Gastrocnemius medialis (tissue), 4 donors: Measurements from ENCODE around the gene EGLN2. TPM values are rescaled to one million over a fixed set of nuclear protein-coding genes. Genes with fewer than 3 reads are reported as not detected.
"Not testable (repeated sequence)": the region's sequence is repeated elsewhere in the genome, so short reads cannot be mapped to it uniquely, and the experiment has no call there.

Experiments
- ATAC-seq, 2 donors: fragments of 150-250 bp; one replicate each; pipeline ENCODE4 v1.9.1; 2016
- DNase-seq, 2 donors: peaks; one replicate each; pipeline ENCODE4 v3.0.0-alpha.2; 2019
- H3K27ac ChIP-seq, 4 donors: fragments of 200-600 bp; sonication (generic); 1 replicate in 1 of 4; 2 replicates in 3 of 4; pipeline ENCODE4 v1.5.1; 2016 to 2018; ENCODE audit warnings: mild to moderate bottlenecking in 2 of 4, moderate library complexity in 1 of 4
- H3K27me3 ChIP-seq, 3 donors: fragments of 200-600 bp; sonication (generic) in 2 of 3; 1 replicate in 1 of 3; 2 replicates in 2 of 3; pipeline versions ENCODE4 v1.5.1 to v1.6.0; 2016 to 2019; ENCODE audit warnings: mild to moderate bottlenecking in 1 of 3, moderate library complexity in 1 of 3
- H3K36me3 ChIP-seq, 2 donors: fragments of 200-600 bp; sonication (generic) in 1 of 2; one replicate each; pipeline ENCODE4 v1.5.1; 2017 to 2018
- H3K4me1 ChIP-seq, 2 donors: fragments of 200-600 bp; sonication (generic) in 1 of 2; one replicate each; pipeline ENCODE4 v1.5.1; 2016 to 2017; ENCODE audit warnings: mild to moderate bottlenecking in 2 of 2
- H3K4me3 ChIP-seq, 4 donors: fragments of 200-600 bp; sonication (generic) in 3 of 4; 1 replicate in 1 of 4; 2 replicates in 3 of 4; pipeline ENCODE4 v1.5.1; 2016 to 2019; ENCODE audit warnings: mild to moderate bottlenecking in 2 of 4
- H3K9me3 ChIP-seq, 3 donors: fragments of 200-600 bp; sonication (generic) in 2 of 3; 1 replicate in 1 of 3; 2 replicates in 2 of 3; pipeline ENCODE4 v1.5.1; 2016 to 2019
- CTCF ChIP-seq, 5 experiments: fragments of 450-650 bp in 3 of 5; fragments of 200-600 bp in 2 of 5; sonication (generic) in 2 of 5; IDR thresholded peaks in 4 of 5; conservative IDR thresholded peaks in 1 of 5; 1 replicate in 4 of 5; 2 replicates in 1 of 5; pipeline ENCODE4 v1.5.1; 2016 to 2019; ENCODE audit warnings: antibody characterized with exemption in 5 of 5, mild to moderate bottlenecking in 3 of 5, moderate library complexity in 3 of 5
- POLR2A ChIP-seq, 2 donors: fragments of 450-650 bp; IDR thresholded peaks; one replicate each; pipeline ENCODE4 v1.6.1; 2017; ENCODE audit warnings: antibody characterized with exemption in 2 of 2, mild to moderate bottlenecking in 2 of 2, moderate library complexity in 2 of 2
- in situ Hi-C, 4 donors: fragments of 200-750 bp; cut with MboI; loops; one replicate each; pipeline versions ENCODE4 v1.15.0 to v1.8.0; 2017; ENCODE audit warnings: low sequenced_read_pairs in 4 of 4
- intact Hi-C: fragments of 100-400 bp; cut with DNase I; formaldehyde crosslinking; loops from one replicate; pipeline ENCODE4 v1.15.1; 2023; ENCODE audit warnings: low total_unique reads
- total RNA-seq, 4 donors: library from RNA; depleted of rRNA; stranded (reverse); fragments of >200 nt; gene quantifications; one replicate each; pipeline versions ENCODE4 v1.1.0 to v1.2.3, GENCODE V29; 2016

Gene EGLN2
- total RNA-seq, 4 donors from 2014 or later, result 42.7 to 56.6 (median 47.9) TPM

- no peak for DNase-seq
- intact Hi-C loops, result no loop called here
- no peaks in the 10 kb centered on the region for H3K36me3 ChIP-seq
- TF ChIP-seq CTCF (IDR thresholded peaks at IDR 0.05 in 4 of 5, conservative IDR thresholded peaks at IDR 0.05 in 1 of 5), result no peak
- TF ChIP-seq POLR2A (IDR thresholded peaks at IDR 0.05), result no peak
- no peaks in the 10 kb centered on the region for H3K9me3 ChIP-seq
- in situ Hi-C loops, result no loop called here
- no peak overlapping the region for H3K27ac ChIP-seq
- no peak for ATAC-seq
- peaks cover 7 to 14% of the 10 kb centered on the region in 2 donors for H3K4me1 ChIP-seq
- H3K4me3 ChIP-seq, result no peak overlapping the region
- no peaks in the 10 kb centered on the region for H3K27me3 ChIP-seq
Measured at GRCh38 chr19:40781140-40781539, 17.9 kb upstream of the EGLN2 start.

- Histone ChIP-seq H3K4me1 (peaks cover 4% of the 10 kb centered on the region in 2 donors), H3K27me3 (no peaks in the 10 kb centered on the region), H3K27ac (no peak overlapping the region), H3K9me3 (no peaks in the 10 kb centered on the region), H3K36me3 (peaks cover 0 to 5% of the 10 kb centered on the region in 2 donors), H3K4me3 (no peak overlapping the region)
- intact Hi-C loops, result no loop called here
- in situ Hi-C loops, result no loop called here
- DNase-seq, result no peak
- TF ChIP-seq POLR2A (IDR thresholded peaks at IDR 0.05) (no peak), CTCF (IDR thresholded peaks at IDR 0.05 in 4 of 5, conservative IDR thresholded peaks at IDR 0.05 in 1 of 5) (no peak)
- no peak for ATAC-seq
Measured at GRCh38 chr19:40783711-40784110, 15.3 kb upstream of the EGLN2 start.

- H3K27ac ChIP-seq, H3K9me3 ChIP-seq, in situ Hi-C loops, DNase-seq, H3K27me3 ChIP-seq, H3K4me1 ChIP-seq, H3K4me3 ChIP-seq, intact Hi-C loops, H3K36me3 ChIP-seq, ATAC-seq: not testable (repeated sequence)
Measured at GRCh38 chr19:40784146-40784545, 14.8 kb upstream of the EGLN2 start.

GRCh38 chr19:40785526-40785925 is 13.5 kb upstream of the EGLN2 start:
- Histone ChIP-seq H3K27ac (no peak overlapping the region), H3K36me3 (peaks cover 0 to 5% of the 10 kb centered on the region in 2 donors), H3K4me3 (no peak overlapping the region), H3K4me1 (no peaks in the 10 kb centered on the region), H3K9me3 (no peaks in the 10 kb centered on the region), H3K27me3 (no peaks in the 10 kb centered on the region)
- in situ Hi-C loops, result no loop called here
- ATAC-seq, result no peak
- TF ChIP-seq POLR2A (IDR thresholded peaks at IDR 0.05) (no peak), CTCF (IDR thresholded peaks at IDR 0.05 in 4 of 5, conservative IDR thresholded peaks at IDR 0.05 in 1 of 5) (no peak)
- DNase-seq, result no peak
- intact Hi-C loops, result no loop called here

- TF ChIP-seq POLR2A (IDR thresholded peaks at IDR 0.05) (no peak), CTCF (IDR thresholded peaks at IDR 0.05 in 4 of 5, conservative IDR thresholded peaks at IDR 0.05 in 1 of 5) (no peak)
- H3K36me3 ChIP-seq, result peaks cover 0 to 5% of the 10 kb centered on the region in 2 donors
- H3K9me3 ChIP-seq, result no peaks in the 10 kb centered on the region
- H3K27ac ChIP-seq, result no peak overlapping the region
- in situ Hi-C loops, result no loop called here
- H3K27me3 ChIP-seq, result no peaks in the 10 kb centered on the region
- ATAC-seq, result no peak
- no peak overlapping the region for H3K4me3 ChIP-seq
- DNase-seq, result no peak
- intact Hi-C loops, result no loop called here
- no peaks in the 10 kb centered on the region for H3K4me1 ChIP-seq
Measured at GRCh38 chr19:40786060-40787037, 12.6 kb upstream of the EGLN2 start.
